Caco-2 (cell line): ENCODE measurements around the gene ATP5PD. TPM values are rescaled to one million over a fixed set of nuclear protein-coding genes. Genes with fewer than 3 reads are reported as not detected.
A peak's percentile ranks its signal among the peaks of the same experiment; 100 is the strongest.

Experiments
- BruUV-seq: library from RNA; stranded (reverse); fragments of 400-500 nt; replicated peaks from 2 replicates; lab custom pipeline; 2021; lab: Mats Ljungman, UMichigan
- CTCF ChIA-PET: fragments of 300-600 bp; sonication (Branson Sonifier 250); formaldehyde crosslinking; loops from one replicate; lab custom pipeline; 2022; ENCODE audit warnings: antibody characterized with exemption; lab: Charles Lee
- POLR2A ChIA-PET: fragments of 300-600 bp; sonication (Branson Sonifier 250); formaldehyde crosslinking; loops from one replicate; lab custom pipeline; 2022; ENCODE audit warnings: antibody characterized with exemption; lab: Charles Lee
- DNase-seq, 2 experiments: peaks; one replicate each; pipeline versions ENCODE4 v3.0.0 to v3.0.0-alpha.2; 2020 to 2022
- H3K27me3 ChIP-seq: replicated peaks from 2 replicates; pipeline ENCODE4 v1.6.0; 2011; ENCODE audit warnings: low read length; ENCODE audit not compliant: control insufficient read depth, insufficient read depth
- H3K36me3 ChIP-seq: 2 replicates; pipeline ENCODE4 v1.5.1; 2011; ENCODE audit warnings: low read length; ENCODE audit not compliant: control insufficient read depth, insufficient read depth
- H3K4me1 ChIP-seq: fragments of 250-450 bp; sonication (Bioruptor Pico); 2 replicates; pipeline ENCODE4 v1.5.1; 2020; ENCODE audit warnings: mild to moderate bottlenecking
- H3K4me3 ChIP-seq: 2 replicates; pipeline ENCODE4 v1.5.1; 2011; ENCODE audit warnings: low read depth, mild to moderate bottlenecking, control low read depth, low read length
- H3K9me3 ChIP-seq: fragments of 250-450 bp; sonication (Bioruptor Pico); 2 replicates; pipeline ENCODE4 v1.5.1; 2020; ENCODE audit warnings: mild to moderate bottlenecking, moderate library complexity
- H3K27ac Mint-ChIP-seq: one replicate; pipeline ENCODE4 v1.8.0; 2022; ENCODE audit warnings: mixed read lengths; ENCODE audit not compliant: unreplicated experiment
- H3K27me3 Mint-ChIP-seq: one replicate; pipeline ENCODE4 v1.8.0; 2022; ENCODE audit warnings: mixed read lengths; ENCODE audit not compliant: insufficient read depth, unreplicated experiment
- H3K36me3 Mint-ChIP-seq: one replicate; pipeline ENCODE4 v1.8.0; 2022; ENCODE audit warnings: mild to moderate bottlenecking, mixed read lengths; ENCODE audit not compliant: insufficient read depth, unreplicated experiment
- H3K4me1 Mint-ChIP-seq: one replicate; pipeline ENCODE4 v1.8.0; 2022; ENCODE audit warnings: low read depth, mixed read lengths; ENCODE audit not compliant: unreplicated experiment
- H3K4me3 Mint-ChIP-seq: one replicate; pipeline ENCODE4 v1.8.0; 2022; ENCODE audit warnings: mild to moderate bottlenecking, moderate library complexity, mixed read lengths; ENCODE audit not compliant: unreplicated experiment
- H3K9me3 Mint-ChIP-seq: one replicate; pipeline ENCODE4 v1.8.0; 2022; ENCODE audit warnings: mixed read lengths; ENCODE audit not compliant: unreplicated experiment
- CTCF ChIP-seq, 2 experiments: fragments of 200-600 bp in 1 of 2; IDR thresholded peaks; 1 replicate in 1 of 2; 2 replicates in 1 of 2; pipeline versions ENCODE4 v1.5.1 to v1.8.0; 2011 to 2022; ENCODE audit warnings: antibody characterized with exemption in 1 of 2, control low read depth in 1 of 2, inconsistent platforms in 1 of 2, low read depth in 1 of 2, low read length in 1 of 2, mild to moderate bottlenecking in 1 of 2, moderate library complexity in 1 of 2; ENCODE audit not compliant: insufficient read depth in 1 of 2, severe bottlenecking in 1 of 2, unreplicated experiment in 1 of 2
- intact Hi-C: fragments of 100-400 bp; cut with micrococcal nuclease; formaldehyde crosslinking; loops from one replicate; pipeline ENCODE4 v1.10.0; 2022; ENCODE audit not compliant: unreplicated experiment
- total RNA-seq: library from RNA; stranded (reverse); gene quantifications from 2 replicates; pipeline ENCODE4 v1.2.3, GENCODE V29; 2022

ATP5PD gene
- total RNA-seq, 1 experiment from 2014 or later = 316 TPM

GRCh38 chr17:75063626-75064025 lies 16.9 kb upstream of the ATP5PD start:
- TSS peak; percentile 16 for BruUV-seq
- intact Hi-C loops = no loop called here
- Mint-ChIP-seq H3K4me1 (peaks cover 9% of the 10 kb centered on the region), H3K9me3 (no peaks in the 10 kb centered on the region), H3K4me3 (no peak overlapping the region), H3K27ac (no peak overlapping the region), H3K27me3 (no peaks in the 10 kb centered on the region), H3K36me3 (peaks cover 55% of the 10 kb centered on the region)
- Histone ChIP-seq H3K27me3 (no peaks in the 10 kb centered on the region), H3K36me3 (peaks cover 5% of the 10 kb centered on the region), H3K9me3 (no peaks in the 10 kb centered on the region), H3K4me3 (no peak overlapping the region), H3K4me1 (0 out of 2 replicates have a peak, but pooled peaks cover 5% of the 10 kb centered on the region)
- TF ChIP-seq CTCF (IDR thresholded peaks at IDR 0.05; ENCODE audit: insufficient read depth in 1 of 2, low read depth in 1 of 2, low read length in 1 of 2, severe bottlenecking in 1 of 2, unreplicated experiment in 1 of 2) = no peak
- ChIA-PET POLR2A (interaction anchor here (1.0 kb wide), 1 partner anchor 91 kb away, joined by 3 read pairs; no protein-coding TSS in a partner anchor), CTCF (interaction anchor here (0.5 to 1.3 kb wide), 2 partner anchors 9 to 101 kb away, joined by 3 read pairs; no protein-coding TSS in a partner anchor)
- no peak for DNase-seq

DNA sequence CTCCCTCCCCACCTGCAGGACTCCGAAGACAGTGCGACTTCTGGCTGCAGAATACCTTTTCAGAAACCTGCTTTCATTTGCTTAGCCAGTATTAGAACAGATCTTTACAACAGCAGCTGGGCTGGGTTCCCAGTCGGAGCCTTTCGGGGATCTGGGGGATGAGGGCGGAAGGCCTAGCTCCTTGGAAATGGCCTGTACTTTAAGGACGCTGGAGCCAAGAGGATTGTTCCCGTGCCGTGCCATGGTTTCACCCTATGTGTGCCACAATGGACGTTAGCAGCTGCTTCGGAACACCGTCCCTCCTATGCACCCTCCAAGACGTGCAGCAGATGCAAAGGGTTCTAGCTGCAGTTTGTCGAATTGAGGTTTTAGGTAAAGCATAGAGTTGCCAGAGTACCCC lies 16.4 kb upstream of the ATP5PD start:
- ChIA-PET CTCF (interaction anchor here (1.3 kb wide), 1 partner anchor 9 kb away, joined by 3 read pairs; no protein-coding TSS in a partner anchor), POLR2A (no interaction called here)
- H3K36me3 Mint-ChIP-seq = peaks cover 56% of the 10 kb centered on the region
- H3K9me3 Mint-ChIP-seq = no peaks in the 10 kb centered on the region
- peaks cover 9% of the 10 kb centered on the region for H3K4me1 Mint-ChIP-seq
- no peak for TF ChIP-seq CTCF (IDR thresholded peaks at IDR 0.05; ENCODE audit: insufficient read depth in 1 of 2, low read depth in 1 of 2, low read length in 1 of 2, severe bottlenecking in 1 of 2, unreplicated experiment in 1 of 2)
- no peaks in the 10 kb centered on the region for H3K9me3 ChIP-seq
- H3K27me3 Mint-ChIP-seq = no peaks in the 10 kb centered on the region
- DNase-seq = no peak
- no peak overlapping the region for H3K27ac Mint-ChIP-seq
- no TSS peak for BruUV-seq
- no peaks in the 10 kb centered on the region for H3K27me3 ChIP-seq
- H3K4me3 ChIP-seq = no peak overlapping the region
- H3K4me1 ChIP-seq = 0 out of 2 replicates have a peak, but pooled peaks cover 5% of the 10 kb centered on the region
- intact Hi-C loops = no loop called here
- no peak overlapping the region for H3K4me3 Mint-ChIP-seq
- H3K36me3 ChIP-seq = peaks cover 5% of the 10 kb centered on the region

GRCh38 chr17:75061618-75062017 lies 14.8 kb upstream of the ATP5PD start:
- POLR2A ChIA-PET = no interaction called here
- CTCF ChIA-PET = interaction anchor here (0.5 to 2.6 kb wide), 3 partner anchors 52 to 794 kb away, joined by 4 to 31 read pairs (median 7); partner anchors contain the start of gene WBP2
- Mint-ChIP-seq H3K27ac (no peak overlapping the region), H3K4me3 (no peak overlapping the region), H3K27me3 (no peaks in the 10 kb centered on the region), H3K9me3 (no peaks in the 10 kb centered on the region), H3K36me3 (peaks cover 67% of the 10 kb centered on the region), H3K4me1 (peaks cover 9% of the 10 kb centered on the region)
- DNase-seq = no peak
- Histone ChIP-seq H3K27me3 (no peaks in the 10 kb centered on the region), H3K4me3 (no peak overlapping the region), H3K9me3 (no peaks in the 10 kb centered on the region), H3K4me1 (0 out of 2 replicates have a peak, but pooled peaks cover 5% of the 10 kb centered on the region), H3K36me3 (peaks cover 5% of the 10 kb centered on the region)
- TF ChIP-seq CTCF (IDR thresholded peaks at IDR 0.05; ENCODE audit: insufficient read depth in 1 of 2, low read depth in 1 of 2, low read length in 1 of 2, severe bottlenecking in 1 of 2, unreplicated experiment in 1 of 2) = no peak
- no TSS peak for BruUV-seq
- intact Hi-C loops = no loop called here
